ENCODE data around the gene DPH1.

Gene DPH1

GRCh38 chr17:2027528-2028233, 2.3 kb upstream of the DPH1 start:
- no peak for DNase-seq (ENCODE audit: low read depth in 2 of 2)

DNA sequence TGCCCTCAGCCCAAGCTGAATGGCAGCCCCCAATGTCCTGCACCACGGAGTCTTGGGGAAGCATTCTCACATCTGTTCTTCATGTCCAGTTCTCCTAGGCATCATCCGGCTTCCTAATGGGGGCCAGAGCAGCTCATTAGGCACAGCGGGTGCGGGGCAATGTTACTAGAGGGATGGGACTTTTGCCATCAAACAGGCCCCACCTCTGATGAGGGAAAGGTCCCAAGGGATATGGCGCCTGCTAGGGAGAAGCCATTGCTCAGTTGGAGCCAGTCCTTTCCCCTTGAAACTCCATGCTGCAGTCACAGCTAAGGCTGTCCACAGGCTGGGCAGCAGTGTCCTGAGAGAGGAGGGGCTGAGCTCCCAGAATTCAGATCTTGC, 1.7 kb upstream of the DPH1 start:
- DNase-seq (ENCODE audit: low read depth in 2 of 2) = no peak

- no peak for DNase-seq (ENCODE audit: low read depth in 2 of 2)
Measured at GRCh38 chr17:2028737-2029136, 1.2 kb upstream of the DPH1 start.

DNA sequence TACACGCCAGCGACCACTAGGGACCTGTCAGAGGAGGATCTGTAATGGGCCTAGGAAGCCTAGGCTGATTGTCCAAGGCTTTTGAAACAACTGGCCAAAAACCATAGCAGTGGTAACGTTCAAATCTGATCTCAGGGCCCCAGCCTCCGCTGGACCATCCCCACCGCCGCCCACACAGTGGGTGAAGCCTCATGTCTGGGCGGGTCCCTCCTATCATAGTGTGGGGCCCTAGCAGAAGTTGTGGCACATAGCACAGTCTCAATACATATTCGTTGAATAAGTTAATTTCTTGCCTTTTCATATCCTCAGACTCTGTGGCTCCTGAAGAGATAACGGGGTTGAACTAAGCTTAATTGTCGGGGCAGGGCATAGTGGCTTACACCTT, 818 bp downstream of the DPH1 start:
- DNase-seq (ENCODE audit: low read depth in 2 of 2) = peak in 1 of 2 donors; percentile 30

GRCh38 chr17:2033153-2033552, 3.2 kb downstream of the DPH1 start:
- no peak for DNase-seq (ENCODE audit: low read depth in 2 of 2)

- no peak for DNase-seq (ENCODE audit: low read depth in 2 of 2)
Measured at GRCh38 chr17:2034157-2034556, 4.2 kb downstream of the DPH1 start.

- no peak for DNase-seq (ENCODE audit: low read depth in 2 of 2)
Measured at GRCh38 chr17:2034806-2035540, 5.0 kb downstream of the DPH1 start.

DNA sequence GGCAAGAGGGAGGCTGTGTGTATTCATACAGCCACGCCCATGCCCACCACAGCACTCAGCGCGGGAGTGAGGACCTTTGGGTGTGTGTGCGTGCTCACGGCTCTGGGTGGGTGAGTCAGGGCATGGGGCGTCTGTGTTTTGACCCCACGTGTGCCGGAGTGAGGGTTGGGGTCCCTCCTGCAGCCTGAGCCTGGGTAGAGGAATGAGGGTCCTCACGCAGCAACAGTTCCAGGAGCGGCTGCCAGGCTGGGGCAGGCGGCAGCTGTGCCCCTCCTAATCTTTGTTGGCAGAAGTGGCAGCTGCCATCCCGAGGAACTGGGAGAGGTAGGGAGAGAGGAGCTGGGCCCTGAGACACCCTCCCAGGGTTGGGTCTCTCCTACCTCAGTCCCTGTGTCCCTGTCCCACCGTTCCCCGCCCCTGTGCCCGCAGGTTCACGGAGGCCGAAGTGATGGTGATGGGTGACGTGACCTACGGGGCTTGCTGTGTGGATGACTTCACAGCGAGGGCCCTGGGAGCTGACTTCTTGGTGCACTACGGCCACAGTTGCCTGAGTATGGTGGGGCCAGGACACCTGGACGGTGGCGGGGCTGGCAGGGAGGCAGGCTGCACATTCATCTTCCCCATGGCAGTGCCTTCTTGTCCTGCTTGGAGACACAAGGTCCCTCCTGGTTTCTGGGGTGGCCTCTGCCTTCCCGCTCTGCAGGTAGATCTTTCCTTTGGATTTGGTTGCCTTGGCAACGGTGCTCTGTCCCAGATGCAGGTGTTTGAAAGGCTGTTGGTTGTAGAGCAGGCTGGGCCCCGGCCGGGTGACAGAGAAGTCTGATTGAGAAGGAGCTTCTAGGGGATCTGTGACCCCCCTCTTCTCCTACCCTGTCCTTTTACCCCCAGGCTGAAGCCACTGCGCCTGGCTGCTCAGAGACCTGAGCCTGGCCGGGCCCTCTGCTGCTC, 5.9 kb downstream of the DPH1 start:
- no peak for DNase-seq (ENCODE audit: low read depth in 2 of 2)

GRCh38 chr17:2037155-2037554, 7.2 kb downstream of the DPH1 start:
- no peak for DNase-seq (ENCODE audit: low read depth in 2 of 2)

- no peak for DNase-seq (ENCODE audit: low read depth in 2 of 2)
Measured at GRCh38 chr17:2040219-2040827, 10.4 kb downstream of the DPH1 start.

DNA sequence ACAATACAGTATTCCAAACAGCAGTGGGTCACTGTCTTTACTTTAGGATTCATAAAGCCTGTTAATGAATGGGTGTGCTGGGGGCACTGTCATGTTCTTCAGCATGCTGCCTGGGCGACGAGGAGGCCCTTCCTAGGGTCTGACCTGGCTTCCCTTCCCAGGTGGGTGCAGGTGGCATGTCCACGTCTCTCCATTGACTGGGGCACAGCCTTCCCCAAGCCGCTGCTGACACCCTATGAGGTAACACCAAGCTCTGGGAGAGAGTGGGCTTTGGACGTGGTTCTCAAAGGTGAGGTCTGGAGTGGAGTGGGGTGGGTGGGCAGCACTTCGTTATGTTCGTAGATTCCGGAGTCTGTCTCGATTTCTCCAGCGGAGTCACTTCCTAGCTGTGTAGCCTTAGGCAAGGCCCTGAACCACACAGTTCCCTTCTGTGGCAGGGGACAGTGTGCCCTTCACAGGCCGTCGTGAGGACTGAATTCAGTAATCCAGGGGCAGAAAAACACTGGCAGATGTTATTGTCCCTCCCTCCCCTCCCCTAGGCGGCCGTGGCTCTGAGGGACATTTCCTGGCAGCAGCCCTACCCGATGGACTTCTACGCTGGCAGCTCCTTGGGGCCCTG, 11.1 kb downstream of the DPH1 start:
- no peak for DNase-seq (ENCODE audit: low read depth in 2 of 2)

- DNase-seq (ENCODE audit: low read depth in 2 of 2) = peak; percentile 94 to 95
Measured at GRCh38 chr17:2041561-2042389, 11.8 kb downstream of the DPH1 start, which contains the start of gene OVCA2. Gene OVCA2, plus strand, starts transcription at chr17:2042022. Its CDS starts 26 bp downstream, at chr17:2042048.

- DNase-seq (ENCODE audit: low read depth in 2 of 2) = no peak
Measured at GRCh38 chr17:2042390-2042847, 12.5 kb downstream of the DPH1 start.

DNA sequence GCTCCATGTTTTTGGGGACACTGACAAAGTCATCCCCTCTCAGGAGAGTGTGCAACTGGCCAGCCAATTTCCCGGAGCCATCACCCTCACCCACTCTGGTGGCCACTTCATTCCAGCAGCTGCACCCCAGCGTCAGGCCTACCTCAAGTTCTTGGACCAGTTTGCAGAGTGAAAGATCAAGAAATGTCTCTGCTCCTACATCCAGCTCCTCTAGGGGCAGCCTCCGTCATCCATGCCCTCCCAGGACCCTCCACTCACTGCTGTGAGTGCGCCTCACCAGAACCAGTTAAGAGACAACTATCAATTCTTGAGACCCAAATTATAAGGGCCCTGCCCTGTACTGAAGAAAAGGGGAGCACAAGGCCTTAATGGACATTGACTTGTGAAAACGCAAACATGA, 13.0 kb downstream of the DPH1 start:
- no peak for DNase-seq (ENCODE audit: low read depth in 2 of 2)

GRCh38 chr17:2043785-2044184, 13.8 kb downstream of the DPH1 start:
- DNase-seq (ENCODE audit: low read depth in 2 of 2) = no peak

- no peak for DNase-seq (ENCODE audit: low read depth in 2 of 2)
Measured at GRCh38 chr17:2044263-2044894, 14.4 kb downstream of the DPH1 start.

- no peak for DNase-seq (ENCODE audit: low read depth in 2 of 2)
Measured at GRCh38 chr17:2047590-2047989, 17.6 kb downstream of the DPH1 start.

GRCh38 chr17:2048805-2049204, 18.9 kb downstream of the DPH1 start:
- DNase-seq (ENCODE audit: low read depth in 2 of 2) = no peak

GRCh38 chr17:2049333-2050299, 19.7 kb downstream of the DPH1 start:
- DNase-seq (ENCODE audit: low read depth in 2 of 2) = peak; percentile 89 to 91

All from stimulated activated CD8-positive, alpha-beta memory T cell treated with anti-CD3 and anti-CD28 coated beads, Interleukin-7, amount 100 ng/mL, for 4 hours (primary cell).